Epithelial cell of proximal tubule (primary cell): ENCODE results near the gene FHL5. TPM values are rescaled to one million over a fixed set of nuclear protein-coding genes. Genes with fewer than 3 reads are reported as not detected.
"Not testable (repeated sequence)": the region's sequence is repeated elsewhere in the genome, so short reads cannot be mapped to it uniquely, and the experiment has no call there.

Experiments used
- DNase-seq: peaks from one replicate; pipeline ENCODE4 v3.0.0-alpha.2; 2011; ENCODE audit warnings: low read depth
- H3K4me3 ChIP-seq: 2 replicates; pipeline ENCODE4 v1.5.1; 2011; ENCODE audit warnings: low read depth, mild to moderate bottlenecking, low read length
- CTCF ChIP-seq: conservative IDR thresholded peaks from 2 replicates; pipeline ENCODE4 v1.5.1; 2012; ENCODE audit warnings: low read depth, mild to moderate bottlenecking, low read length
- total RNA-seq: library from RNA; depleted of rRNA; stranded (reverse); fragments of >200 nt; gene quantifications from 2 replicates; pipeline ENCODE4 v1.2.3, GENCODE V29; 2015

Gene FHL5
- total RNA-seq, 1 donor from 2014 or later: not detected

GRCh38 chr6:96532399-96532798 is 30.5 kb upstream of the FHL5 start:
- no peak for TF ChIP-seq CTCF
- DNase-seq: no peak
- H3K4me3 ChIP-seq: no peak overlapping the region

- H3K4me3 ChIP-seq: no peak overlapping the region
- TF ChIP-seq CTCF: no peak
- no peak for DNase-seq
Measured at GRCh38 chr6:96537726-96538125, 25.2 kb upstream of the FHL5 start.

- H3K4me3 ChIP-seq: no peak overlapping the region
- TF ChIP-seq CTCF: peak; percentile 45
- DNase-seq: no peak
Measured at GRCh38 chr6:96542702-96543101, 20.2 kb upstream of the FHL5 start.

GRCh38 chr6:96545882-96546281 is 17.0 kb upstream of the FHL5 start:
- DNase-seq: no peak

GRCh38 chr6:96547654-96548053 is 15.3 kb upstream of the FHL5 start:
- H3K4me3 ChIP-seq: no peak overlapping the region
- no peak for TF ChIP-seq CTCF
- no peak for DNase-seq

More at GRCh38 chr6:96545882-96546281, 17.0 kb upstream of the FHL5 start:
- no peak overlapping the region for H3K4me3 ChIP-seq
- no peak for TF ChIP-seq CTCF

GRCh38 chr6:96554558-96554957 is 8.4 kb upstream of the FHL5 start:
- H3K4me3 ChIP-seq: no peak overlapping the region
- no peak for TF ChIP-seq CTCF
- DNase-seq: no peak

GRCh38 chr6:96559740-96560139 is 3.2 kb upstream of the FHL5 start:
- DNase-seq: not testable (repeated sequence)

GRCh38 chr6:96563853-96564252 is 925 bp downstream of the FHL5 start:
- no peak for TF ChIP-seq CTCF
- DNase-seq: no peak
- no peak overlapping the region for H3K4me3 ChIP-seq

More at GRCh38 chr6:96559740-96560139, 3.2 kb upstream of the FHL5 start:
- H3K4me3 ChIP-seq: not testable (repeated sequence)
